Breast epithelium (tissue), 4 donors: ENCODE measurements around the gene BRD1. TPM values are rescaled to one million over a fixed set of nuclear protein-coding genes. Genes with fewer than 3 reads are reported as not detected.

Experiments
- DNase-seq, 2 donors: peaks; one replicate each; pipeline ENCODE4 v3.0.0-alpha.2; 2019; ENCODE audit warnings: low spot score in 2 of 2
- H3K27ac ChIP-seq, 2 donors: fragments of 200-600 bp; sonication (generic) in 1 of 2; one replicate each; pipeline ENCODE4 v1.5.1; 2016 to 2019; ENCODE audit warnings: mild to moderate bottlenecking in 1 of 2
- H3K27me3 ChIP-seq, 2 donors: fragments of 200-600 bp; sonication (generic) in 1 of 2; one replicate each; pipeline versions ENCODE4 v1.5.1 to v1.6.0; 2017 to 2019; ENCODE audit warnings: control low read depth in 1 of 2, mild to moderate bottlenecking in 1 of 2
- H3K36me3 ChIP-seq: fragments of 200-600 bp; one replicate; pipeline ENCODE4 v1.5.1; 2019
- H3K4me1 ChIP-seq, 2 donors: fragments of 200-600 bp; sonication (generic); one replicate each; pipeline ENCODE4 v1.5.1; 2016 to 2019; ENCODE audit warnings: control low read depth in 1 of 2
- H3K4me3 ChIP-seq, 3 donors: fragments of 200-600 bp; sonication (generic); 1 replicate in 2 of 3; 2 replicates in 1 of 3; pipeline ENCODE4 v1.5.1; 2016 to 2019; ENCODE audit warnings: mild to moderate bottlenecking in 3 of 3, moderate library complexity in 2 of 3
- H3K9me3 ChIP-seq, 2 donors: fragments of 200-600 bp; sonication (generic) in 1 of 2; one replicate each; pipeline ENCODE4 v1.5.1; 2016 to 2019; ENCODE audit warnings: control low read depth in 1 of 2
- POLR2A ChIP-seq: fragments of 450-650 bp; IDR thresholded peaks from one replicate; pipeline ENCODE4 v1.6.1; 2016; ENCODE audit warnings: antibody characterized with exemption, mild to moderate bottlenecking, moderate library complexity
- POLR2AphosphoS5 ChIP-seq, 3 donors: sonication (generic); formaldehyde crosslinking; IDR thresholded peaks; one replicate each; pipeline ENCODE4 v1.6.1; 2017; ENCODE audit warnings: antibody characterized with exemption in 3 of 3
- intact Hi-C: fragments of 100-400 bp; cut with DNase I; formaldehyde crosslinking; loops from one replicate; pipeline ENCODE4 v1.15.1; 2023; ENCODE audit warnings: low total_unique reads
- total RNA-seq, 3 donors: library from RNA; depleted of rRNA; stranded (reverse); fragments of >200 nt; gene quantifications; one replicate each; pipeline ENCODE4 v1.1.0, GENCODE V29; 2016
- TF ChIP-seq, protein P1 (sequence below), 3 donors: fragments of 450-650 bp; IDR thresholded peaks; one replicate each; pipeline ENCODE4 v1.5.1; 2016 to 2017; ENCODE audit warnings: antibody characterized with exemption in 3 of 3, mild to moderate bottlenecking in 3 of 3, moderate library complexity in 3 of 3

The BRD1 gene
- total RNA-seq, 3 donors from 2014 or later: 33.4 to 35.1 (median 34.1) TPM

DNA sequence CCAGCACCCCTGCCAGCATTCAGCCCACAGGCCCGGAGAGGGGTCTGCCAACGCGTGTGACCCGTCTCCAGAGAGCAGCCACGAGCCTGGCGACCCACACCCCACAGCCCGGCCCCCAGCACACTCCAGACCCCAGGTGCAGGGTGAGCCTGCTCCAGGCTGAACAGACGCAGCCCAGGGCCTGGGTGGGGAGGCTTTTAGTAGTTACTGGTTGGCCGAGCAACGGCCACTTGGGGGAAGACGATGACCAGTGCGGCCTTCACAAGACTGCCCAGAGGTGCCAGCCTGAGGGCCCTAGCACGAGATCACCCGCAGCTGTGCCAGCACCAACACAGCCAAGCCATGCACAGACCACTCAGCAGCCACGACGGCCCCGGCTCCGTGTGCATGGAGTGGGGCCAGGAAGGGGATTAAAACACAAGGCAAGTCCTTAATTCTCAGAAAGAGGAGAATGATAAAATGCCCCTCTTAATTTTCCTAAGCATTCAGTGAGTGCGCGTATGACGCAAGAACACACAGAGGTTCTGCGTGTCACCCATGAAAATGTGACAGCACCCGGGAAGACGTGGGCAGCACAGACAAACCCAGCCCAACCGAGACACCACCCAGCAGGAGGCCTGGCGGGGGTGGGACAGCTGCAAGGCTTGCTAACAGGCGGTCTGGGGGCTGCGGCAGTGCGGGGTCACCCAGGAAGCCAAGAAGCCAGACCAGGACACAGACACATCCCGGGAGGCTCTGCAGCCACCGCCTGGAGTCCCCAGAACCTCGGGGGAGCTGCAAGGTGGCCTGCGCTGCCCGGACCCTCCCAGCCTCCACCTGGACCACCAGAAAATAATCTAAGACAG is 47.6 kb downstream of the BRD1 start:
- DNase-seq: no peak
- no peak overlapping the region for H3K27ac ChIP-seq
- no peaks in the 10 kb centered on the region for H3K9me3 ChIP-seq
- H3K27me3 ChIP-seq: no peaks in the 10 kb centered on the region
- TF ChIP-seq POLR2A (no peak), POLR2AphosphoS5 (IDR thresholded peaks at IDR 0.05) (no peak)
- TF ChIP-seq, protein P1, sequence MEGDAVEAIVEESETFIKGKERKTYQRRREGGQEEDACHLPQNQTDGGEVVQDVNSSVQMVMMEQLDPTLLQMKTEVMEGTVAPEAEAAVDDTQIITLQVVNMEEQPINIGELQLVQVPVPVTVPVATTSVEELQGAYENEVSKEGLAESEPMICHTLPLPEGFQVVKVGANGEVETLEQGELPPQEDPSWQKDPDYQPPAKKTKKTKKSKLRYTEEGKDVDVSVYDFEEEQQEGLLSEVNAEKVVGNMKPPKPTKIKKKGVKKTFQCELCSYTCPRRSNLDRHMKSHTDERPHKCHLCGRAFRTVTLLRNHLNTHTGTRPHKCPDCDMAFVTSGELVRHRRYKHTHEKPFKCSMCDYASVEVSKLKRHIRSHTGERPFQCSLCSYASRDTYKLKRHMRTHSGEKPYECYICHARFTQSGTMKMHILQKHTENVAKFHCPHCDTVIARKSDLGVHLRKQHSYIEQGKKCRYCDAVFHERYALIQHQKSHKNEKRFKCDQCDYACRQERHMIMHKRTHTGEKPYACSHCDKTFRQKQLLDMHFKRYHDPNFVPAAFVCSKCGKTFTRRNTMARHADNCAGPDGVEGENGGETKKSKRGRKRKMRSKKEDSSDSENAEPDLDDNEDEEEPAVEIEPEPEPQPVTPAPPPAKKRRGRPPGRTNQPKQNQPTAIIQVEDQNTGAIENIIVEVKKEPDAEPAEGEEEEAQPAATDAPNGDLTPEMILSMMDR (IDR thresholded peaks at IDR 0.05): no peak
- H3K4me1 ChIP-seq: no peaks in the 10 kb centered on the region
- intact Hi-C loops: no loop called here
- H3K36me3 ChIP-seq: peaks cover 6% of the 10 kb centered on the region
- H3K4me3 ChIP-seq: peak overlapping the region in 1 of 3 donors; percentile 15

DNA sequence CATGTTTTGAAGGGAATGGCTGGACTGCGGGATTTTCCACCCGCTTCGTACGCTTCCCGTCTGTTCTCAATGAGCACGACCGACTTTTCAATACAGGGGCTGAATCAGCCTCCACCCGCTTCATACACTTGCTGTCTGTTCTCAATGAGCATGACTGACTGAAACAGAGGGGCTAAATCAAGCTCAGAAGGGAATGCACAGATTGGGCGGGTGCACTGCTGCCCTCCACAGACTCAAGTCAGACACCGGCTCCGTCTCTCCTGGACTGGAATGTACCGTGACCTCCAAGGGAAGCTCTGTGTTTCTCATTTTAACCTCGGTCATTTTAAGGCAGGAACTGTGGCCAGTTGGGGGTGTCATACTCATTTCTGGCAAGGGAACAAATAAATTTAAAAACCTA is 48.5 kb downstream of the BRD1 start:
- H3K36me3 ChIP-seq: peaks cover 14% of the 10 kb centered on the region

DNA sequence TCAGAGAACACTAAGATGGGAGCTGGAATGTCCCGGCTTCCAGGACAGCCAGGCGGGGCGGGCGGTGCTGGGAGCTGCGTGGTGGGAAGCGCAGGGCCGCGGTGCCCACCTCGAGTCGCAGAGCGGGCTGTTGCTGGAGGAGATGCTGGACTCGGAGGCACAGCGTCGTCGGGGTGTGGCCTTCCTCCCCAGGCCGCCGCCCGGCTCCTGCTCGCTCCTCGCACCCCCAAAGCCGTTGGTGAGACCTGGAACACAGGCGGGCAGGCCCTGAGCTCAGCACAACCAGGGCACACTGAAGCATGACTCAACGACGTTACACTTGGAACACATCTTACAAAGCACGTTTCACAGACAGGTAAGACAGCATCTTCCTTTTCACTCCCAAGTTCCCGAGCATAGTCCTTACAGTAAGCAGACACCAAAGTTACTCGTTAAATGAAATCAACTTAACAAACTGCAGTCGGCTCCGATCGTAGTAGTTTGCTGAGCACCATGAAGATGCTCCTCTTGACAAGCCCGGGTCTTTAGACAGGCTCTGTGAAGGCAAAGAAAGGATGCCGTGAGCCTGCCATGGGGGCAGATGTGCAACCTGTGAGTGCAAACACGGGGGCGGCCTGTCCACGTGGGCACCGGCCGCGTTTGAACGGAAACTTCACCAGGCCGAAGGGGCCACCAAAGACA is 50.0 kb downstream of the BRD1 start:
- Histone ChIP-seq H3K27me3 (no peaks in the 10 kb centered on the region), H3K4me1 (no peaks in the 10 kb centered on the region), H3K36me3 (peaks cover 19% of the 10 kb centered on the region), H3K9me3 (no peaks in the 10 kb centered on the region), H3K4me3 (no peak overlapping the region), H3K27ac (no peak overlapping the region)
- no peak for DNase-seq
- intact Hi-C loops: no loop called here
- TF ChIP-seq, protein P1 (IDR thresholded peaks at IDR 0.05): no peak
- no peak for TF ChIP-seq POLR2AphosphoS5 (IDR thresholded peaks at IDR 0.05)
- no peak for TF ChIP-seq POLR2A

More for the DNA sequence above, 48.5 kb downstream of the BRD1 start:
- Histone ChIP-seq H3K27ac (no peak overlapping the region), H3K4me3 (no peak overlapping the region), H3K9me3 (no peaks in the 10 kb centered on the region), H3K4me1 (no peaks in the 10 kb centered on the region), H3K27me3 (no peaks in the 10 kb centered on the region)
- intact Hi-C loops: no loop called here
- TF ChIP-seq POLR2AphosphoS5 (IDR thresholded peaks at IDR 0.05) (no peak), POLR2A (no peak)
- TF ChIP-seq, protein P1 (IDR thresholded peaks at IDR 0.05): no peak
- DNase-seq: no peak

DNA sequence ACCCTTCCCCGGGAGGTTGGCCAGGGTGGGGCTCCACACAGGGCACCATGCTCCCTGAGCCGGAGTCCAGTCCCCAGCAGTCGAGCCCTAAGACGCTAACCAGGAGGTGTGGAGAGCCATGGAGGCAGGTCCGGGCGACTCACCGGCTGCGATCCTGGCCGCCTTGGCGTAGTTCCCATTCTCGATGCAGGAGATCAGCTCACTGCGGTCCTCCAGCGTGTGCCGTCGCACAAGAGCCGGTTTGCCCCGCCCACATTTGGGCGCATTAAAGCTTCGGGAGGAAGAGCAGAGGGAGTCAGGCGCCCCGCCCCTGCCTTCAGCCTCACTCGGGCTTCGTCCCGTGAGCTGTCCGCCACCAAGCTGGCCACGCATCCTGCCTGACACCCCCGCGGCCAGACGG is 50.8 kb downstream of the BRD1 start:
- Histone ChIP-seq H3K4me1 (no peaks in the 10 kb centered on the region), H3K9me3 (no peaks in the 10 kb centered on the region), H3K36me3 (peaks cover 19% of the 10 kb centered on the region), H3K27ac (no peak overlapping the region), H3K4me3 (no peak overlapping the region), H3K27me3 (no peaks in the 10 kb centered on the region)
- TF ChIP-seq, protein P1 (IDR thresholded peaks at IDR 0.05): no peak
- DNase-seq: no peak
- intact Hi-C loops: no loop called here

DNA sequence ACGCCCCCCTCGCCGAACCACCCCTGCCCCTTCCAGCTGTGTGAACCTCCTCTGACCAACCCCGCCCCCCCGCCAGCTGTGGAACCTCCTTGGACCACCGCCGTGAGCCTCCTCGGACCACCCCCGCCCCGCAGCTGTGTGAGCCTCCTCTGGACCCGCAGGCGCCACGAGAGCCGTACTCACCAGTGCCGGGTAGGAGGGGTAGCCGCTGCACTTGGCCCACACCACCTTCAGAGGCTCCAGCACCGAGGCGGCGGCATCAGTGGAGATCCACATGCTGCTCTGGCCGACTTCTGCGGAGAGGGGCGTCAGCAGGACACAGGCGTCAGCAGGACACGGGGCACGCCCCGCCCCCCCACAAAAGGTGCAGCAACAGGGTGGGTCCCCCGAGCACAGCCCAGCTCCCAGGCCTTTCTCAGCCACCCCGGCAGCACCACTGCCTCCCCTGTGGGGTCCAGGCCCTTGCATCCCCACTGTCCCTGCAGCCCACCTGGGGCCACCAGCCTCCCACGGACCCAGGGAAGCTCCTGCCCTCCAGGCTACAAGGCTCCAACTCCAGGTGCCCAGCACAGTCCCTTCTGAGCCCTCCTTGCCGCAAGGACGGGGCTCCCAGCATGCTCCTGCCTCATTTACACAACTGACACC is 51.7 kb downstream of the BRD1 start:
- intact Hi-C loops: no loop called here
- H3K4me3 ChIP-seq: no peak overlapping the region
- H3K36me3 ChIP-seq: peaks cover 19% of the 10 kb centered on the region
- no peak overlapping the region for H3K27ac ChIP-seq
- no peaks in the 10 kb centered on the region for H3K9me3 ChIP-seq
- TF ChIP-seq POLR2AphosphoS5 (IDR thresholded peaks at IDR 0.05): no peak
- no peak for TF ChIP-seq POLR2A
- TF ChIP-seq, protein P1 (IDR thresholded peaks at IDR 0.05): no peak
- H3K27me3 ChIP-seq: no peaks in the 10 kb centered on the region
- no peaks in the 10 kb centered on the region for H3K4me1 ChIP-seq
- no peak for DNase-seq
